ENCODE measurements around the gene SCG3.

The SCG3 gene

DNA sequence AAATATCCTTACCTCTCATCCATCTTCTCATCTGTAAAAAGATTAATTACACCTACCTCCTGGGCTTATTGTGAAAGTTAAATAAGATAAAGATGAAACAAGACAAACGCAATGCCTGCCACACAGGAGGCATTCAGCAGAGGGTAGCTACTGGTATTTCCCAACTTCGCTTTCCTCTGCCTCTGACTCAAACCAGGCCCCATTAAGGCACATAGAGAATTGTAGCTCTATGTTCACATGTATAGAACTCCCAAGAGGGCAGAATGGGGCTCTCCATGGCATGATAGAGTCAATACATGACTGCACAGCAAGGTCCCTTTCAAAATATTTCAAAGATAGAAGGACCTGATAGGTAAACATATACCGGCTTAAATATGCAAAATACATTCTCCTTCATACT lies 54.8 kb downstream of the SCG3 start:
- DNase-seq: no peak
- no peak overlapping the region for H3K27ac ChIP-seq
- H3K4me3 ChIP-seq (ENCODE audit: low read depth, low read length): no peak overlapping the region
- H3K9me3 ChIP-seq (ENCODE audit: severe bottlenecking): no peaks in the 10 kb centered on the region
- H3K27me3 ChIP-seq (ENCODE audit: insufficient read depth, low read depth, severe bottlenecking): no peaks in the 10 kb centered on the region
- TF ChIP-seq CTCF (IDR thresholded peaks at IDR 0.05; ENCODE audit: low read depth, low read length): no peak
- H3K36me3 ChIP-seq: no peaks in the 10 kb centered on the region

GRCh38 chr15:51736751-51737521 lies 55.6 kb downstream of the SCG3 start:
- Histone ChIP-seq H3K36me3 (no peaks in the 10 kb centered on the region), H3K27ac (peak overlapping the region; percentile 63), H3K27me3 (ENCODE audit: insufficient read depth, low read depth, severe bottlenecking) (no peaks in the 10 kb centered on the region), H3K9me3 (ENCODE audit: severe bottlenecking) (no peaks in the 10 kb centered on the region), H3K4me3 (ENCODE audit: low read depth, low read length) (peak overlapping the region; percentile 51)
- peak; percentile 63 for DNase-seq
- TF ChIP-seq CTCF (IDR thresholded peaks at IDR 0.05; ENCODE audit: low read depth, low read length): no peak

GRCh38 chr15:51737522-51738305 lies 56.4 kb downstream of the SCG3 start, which contains the start of gene LYSMD2:
LYSMD2 (minus strand) TSS chr15:51737655; CDS start chr15:51737622, 33 bp downstream.
- Histone ChIP-seq H3K27ac (peak within 1 kb of the TSS; percentile 63), H3K27me3 (ENCODE audit: insufficient read depth, low read depth, severe bottlenecking) (no peaks in the 10 kb centered on the region), H3K4me3 (ENCODE audit: low read depth, low read length) (peak within 1 kb of the TSS; percentile 51), H3K36me3 (no peaks in the 10 kb centered on the region), H3K9me3 (ENCODE audit: severe bottlenecking) (no peaks in the 10 kb centered on the region)
- no peak for TF ChIP-seq CTCF (IDR thresholded peaks at IDR 0.05; ENCODE audit: low read depth, low read length)
- DNase-seq: peak; percentile 55

DNA sequence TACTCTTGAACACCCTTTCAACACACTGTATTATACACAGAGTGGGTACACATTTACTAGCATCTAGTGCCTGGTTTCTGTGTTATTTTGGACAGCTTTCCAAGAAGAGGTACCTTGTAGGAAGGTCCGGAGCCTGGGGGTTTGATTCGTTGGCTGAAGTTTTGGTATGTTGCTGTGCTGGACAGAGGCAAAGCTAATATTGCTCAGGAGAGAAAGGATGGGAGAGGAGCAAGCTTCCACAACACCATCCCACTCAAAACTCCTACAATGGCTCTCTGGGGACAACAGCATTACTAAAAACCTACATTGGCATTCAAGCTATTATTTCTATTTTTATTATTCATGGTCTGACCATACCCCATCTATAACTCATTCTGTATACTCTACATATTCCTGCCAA lies 57.2 kb downstream of the SCG3 start:
- no peak for DNase-seq
- H3K9me3 ChIP-seq (ENCODE audit: severe bottlenecking): no peaks in the 10 kb centered on the region
- no peaks in the 10 kb centered on the region for H3K27me3 ChIP-seq (ENCODE audit: insufficient read depth, low read depth, severe bottlenecking)
- no peak for TF ChIP-seq CTCF (IDR thresholded peaks at IDR 0.05; ENCODE audit: low read depth, low read length)
- H3K36me3 ChIP-seq: no peaks in the 10 kb centered on the region
- H3K4me3 ChIP-seq (ENCODE audit: low read depth, low read length): no peak overlapping the region
- H3K27ac ChIP-seq: no peak overlapping the region

DNA sequence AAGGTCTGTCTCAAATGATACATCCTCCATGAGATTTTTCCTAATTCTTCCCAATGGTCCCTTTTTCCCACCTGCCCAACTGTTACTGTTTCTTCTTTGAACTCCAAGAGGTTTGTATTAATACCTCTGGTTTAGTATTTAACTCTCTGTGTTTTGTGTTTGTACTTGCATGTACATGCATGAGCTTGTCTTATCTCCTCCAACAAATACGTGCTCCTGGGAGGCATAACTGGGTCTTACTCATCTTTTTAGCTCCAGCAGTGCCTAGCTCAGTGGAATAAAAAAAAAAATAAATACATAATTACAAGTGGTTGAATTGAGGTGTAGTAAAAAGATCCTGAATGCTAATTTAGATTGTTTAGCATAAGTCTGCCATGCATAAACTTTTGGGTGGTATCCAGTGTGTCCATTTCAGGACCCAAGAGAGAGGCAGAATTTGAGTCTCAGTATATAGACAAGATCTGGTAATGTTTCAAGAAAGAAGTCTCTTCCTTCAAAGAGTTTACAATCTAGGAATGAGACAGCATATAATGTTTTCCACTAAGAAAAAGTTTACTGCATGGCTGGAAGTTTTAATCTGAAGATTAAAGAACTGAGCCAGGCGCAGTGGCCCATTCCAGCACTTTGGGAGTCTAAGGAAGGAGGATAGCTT lies 57.9 kb downstream of the SCG3 start:
- TF ChIP-seq CTCF (IDR thresholded peaks at IDR 0.05; ENCODE audit: low read depth, low read length): no peak
- no peak for DNase-seq
- H3K9me3 ChIP-seq (ENCODE audit: severe bottlenecking): no peaks in the 10 kb centered on the region
- no peak overlapping the region for H3K4me3 ChIP-seq (ENCODE audit: low read depth, low read length)
- no peak overlapping the region for H3K27ac ChIP-seq
- no peaks in the 10 kb centered on the region for H3K36me3 ChIP-seq
- H3K27me3 ChIP-seq (ENCODE audit: insufficient read depth, low read depth, severe bottlenecking): no peaks in the 10 kb centered on the region
